Measurements from ENCODE around the gene HLA-DPA1.

GRCh38 chr6:33118525-33119123 is 45.2 kb upstream of the HLA-DPA1 start:
- TF ChIP-seq, protein P1, sequence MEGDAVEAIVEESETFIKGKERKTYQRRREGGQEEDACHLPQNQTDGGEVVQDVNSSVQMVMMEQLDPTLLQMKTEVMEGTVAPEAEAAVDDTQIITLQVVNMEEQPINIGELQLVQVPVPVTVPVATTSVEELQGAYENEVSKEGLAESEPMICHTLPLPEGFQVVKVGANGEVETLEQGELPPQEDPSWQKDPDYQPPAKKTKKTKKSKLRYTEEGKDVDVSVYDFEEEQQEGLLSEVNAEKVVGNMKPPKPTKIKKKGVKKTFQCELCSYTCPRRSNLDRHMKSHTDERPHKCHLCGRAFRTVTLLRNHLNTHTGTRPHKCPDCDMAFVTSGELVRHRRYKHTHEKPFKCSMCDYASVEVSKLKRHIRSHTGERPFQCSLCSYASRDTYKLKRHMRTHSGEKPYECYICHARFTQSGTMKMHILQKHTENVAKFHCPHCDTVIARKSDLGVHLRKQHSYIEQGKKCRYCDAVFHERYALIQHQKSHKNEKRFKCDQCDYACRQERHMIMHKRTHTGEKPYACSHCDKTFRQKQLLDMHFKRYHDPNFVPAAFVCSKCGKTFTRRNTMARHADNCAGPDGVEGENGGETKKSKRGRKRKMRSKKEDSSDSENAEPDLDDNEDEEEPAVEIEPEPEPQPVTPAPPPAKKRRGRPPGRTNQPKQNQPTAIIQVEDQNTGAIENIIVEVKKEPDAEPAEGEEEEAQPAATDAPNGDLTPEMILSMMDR (conservative IDR thresholded peaks at IDR 0.05 in 1 of 2, IDR thresholded peaks at IDR 0.05 in 1 of 2; ENCODE audit: extremely low read depth in 1 of 2, insufficient read depth in 1 of 2, low read depth in 1 of 2, low read length in 2 of 2), result peak; percentile 58 to 68
- TF ChIP-seq EZH2 (IDR thresholded peaks at IDR 0.05; ENCODE audit: borderline replicate concordance, low read length), result no peak

All from mammary epithelial cell (primary cell).